Mucosa of descending colon (tissue), 3 donors: ENCODE data around the gene LIPG. TPM values are rescaled to one million over a fixed set of nuclear protein-coding genes. Genes with fewer than 3 reads are reported as not detected.

ENCODE experiments used
- ATAC-seq: fragments of 200-7000 bp; cut with Tn5 transposase; one replicate; pipeline ENCODE4 v1.9.1; 2020; ENCODE audit warnings: mild to moderate bottlenecking, moderate library complexity
- DNase-seq, 3 donors: peaks; one replicate each; pipeline ENCODE4 v3.0.0-alpha.2; 2020
- H3K36me3 ChIP-seq: fragments of 200-600 bp; one replicate; pipeline ENCODE4 v1.8.0; 2021; ENCODE audit warnings: low read depth, mild to moderate bottlenecking
- H3K4me1 ChIP-seq: fragments of 200-600 bp; one replicate; pipeline ENCODE4 v1.8.0; 2021; ENCODE audit warnings: low read depth, mild to moderate bottlenecking
- H3K4me3 ChIP-seq: fragments of 200-600 bp; one replicate; pipeline ENCODE4 v1.8.0; 2021; ENCODE audit warnings: mild to moderate bottlenecking
- H3K9me3 ChIP-seq: fragments of 200-600 bp; one replicate; pipeline ENCODE4 v1.8.0; 2021; ENCODE audit warnings: mild to moderate bottlenecking
- intact Hi-C, 2 donors: fragments of 100-400 bp; cut with DNase I in 1 of 2; cut with micrococcal nuclease in 1 of 2; formaldehyde crosslinking; loops; one replicate each; pipeline versions ENCODE4 v1.11.0 to v1.11.1; 2022; cut with DNase I, micrococcal nuclease
- total RNA-seq, 3 donors: library from RNA; stranded (reverse); fragmentation: NEBNext Ultra II Directional in 2 of 3; extraction: Animal tissue kit (Norgen Biotek cat#: 25700) in 2 of 3; gene quantifications; one replicate each; pipeline versions ENCODE4 v1.2.1 to v1.2.4, GENCODE V29; 2021 to 2023
- TF ChIP-seq, protein P1 (sequence below): fragments of 200-600 bp; IDR thresholded peaks from one replicate; pipeline ENCODE4 v1.8.0; 2022; ENCODE audit warnings: antibody characterized with exemption, mild to moderate bottlenecking
- donor health status: DM: no; HTN: no; CAD: no; lungs with moderate emphysema.
- donor health status: DM: no; HTN: no; CAD: no.
- donor health status: DM: no; HTN: yes; CAD: no.

The LIPG gene
- total RNA-seq, 3 donors from 2014 or later, result 13.3 to 42.0 (median 13.8) TPM

DNA sequence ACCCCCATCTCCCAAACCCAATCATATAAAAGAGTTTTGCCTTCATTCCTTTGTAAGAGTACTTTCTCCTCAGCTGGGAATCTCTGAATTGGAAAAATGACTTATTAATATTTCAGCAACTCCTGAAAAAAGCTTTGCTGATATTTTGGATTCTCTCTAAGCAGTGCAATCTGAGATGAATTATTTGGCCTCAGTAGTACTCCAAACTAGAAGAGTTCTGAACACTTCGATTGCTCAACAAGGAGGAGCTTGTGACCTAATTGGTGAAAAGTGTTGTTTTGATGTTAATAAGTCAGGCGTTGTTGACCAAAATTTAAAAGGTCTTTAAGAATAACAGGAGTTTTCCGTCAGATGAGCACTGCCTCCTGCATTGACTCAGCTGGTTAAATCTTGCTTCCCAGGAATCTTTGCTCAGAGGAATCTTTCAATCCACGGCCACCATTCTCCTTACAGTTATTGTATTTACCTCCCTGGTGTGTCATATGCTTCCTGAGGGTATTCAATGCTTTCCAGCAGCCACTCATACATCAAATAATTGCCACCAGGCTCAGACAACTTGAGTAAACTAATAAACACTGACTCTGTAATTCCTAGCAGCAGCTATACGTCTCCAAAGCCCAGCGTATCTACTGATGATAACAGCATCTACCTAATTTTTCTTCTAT is 24.5 kb upstream of the LIPG start:
- H3K9me3 ChIP-seq, result no peaks in the 10 kb centered on the region
- no peak for DNase-seq
- H3K4me3 ChIP-seq, result no peak overlapping the region
- H3K36me3 ChIP-seq, result no peaks in the 10 kb centered on the region
- H3K4me1 ChIP-seq, result no peaks in the 10 kb centered on the region
- intact Hi-C loops, result no loop called here
- TF ChIP-seq, protein P1, sequence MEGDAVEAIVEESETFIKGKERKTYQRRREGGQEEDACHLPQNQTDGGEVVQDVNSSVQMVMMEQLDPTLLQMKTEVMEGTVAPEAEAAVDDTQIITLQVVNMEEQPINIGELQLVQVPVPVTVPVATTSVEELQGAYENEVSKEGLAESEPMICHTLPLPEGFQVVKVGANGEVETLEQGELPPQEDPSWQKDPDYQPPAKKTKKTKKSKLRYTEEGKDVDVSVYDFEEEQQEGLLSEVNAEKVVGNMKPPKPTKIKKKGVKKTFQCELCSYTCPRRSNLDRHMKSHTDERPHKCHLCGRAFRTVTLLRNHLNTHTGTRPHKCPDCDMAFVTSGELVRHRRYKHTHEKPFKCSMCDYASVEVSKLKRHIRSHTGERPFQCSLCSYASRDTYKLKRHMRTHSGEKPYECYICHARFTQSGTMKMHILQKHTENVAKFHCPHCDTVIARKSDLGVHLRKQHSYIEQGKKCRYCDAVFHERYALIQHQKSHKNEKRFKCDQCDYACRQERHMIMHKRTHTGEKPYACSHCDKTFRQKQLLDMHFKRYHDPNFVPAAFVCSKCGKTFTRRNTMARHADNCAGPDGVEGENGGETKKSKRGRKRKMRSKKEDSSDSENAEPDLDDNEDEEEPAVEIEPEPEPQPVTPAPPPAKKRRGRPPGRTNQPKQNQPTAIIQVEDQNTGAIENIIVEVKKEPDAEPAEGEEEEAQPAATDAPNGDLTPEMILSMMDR, result no peak
- no peak for ATAC-seq

DNA sequence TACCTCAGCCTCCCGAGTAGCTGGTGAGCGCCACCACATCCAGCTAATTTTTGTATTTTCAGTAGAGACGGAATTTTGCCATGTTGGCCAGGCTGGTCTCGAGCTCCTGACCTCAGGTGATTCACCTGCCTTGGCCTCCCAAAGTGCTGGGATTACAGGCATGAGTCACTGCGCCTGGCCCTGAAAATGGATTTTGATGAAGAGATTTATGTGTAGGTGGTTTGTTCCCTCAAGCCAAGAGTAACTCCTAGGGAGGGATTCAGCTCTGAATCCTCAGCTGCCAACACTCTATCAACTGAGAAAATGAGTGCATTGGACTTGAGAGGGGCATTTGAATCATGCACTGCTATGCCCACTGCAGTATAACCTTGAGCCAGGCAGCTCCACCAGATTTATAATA is 17.5 kb upstream of the LIPG start:
- Histone ChIP-seq H3K36me3 (no peaks in the 10 kb centered on the region), H3K4me3 (no peak overlapping the region), H3K4me1 (no peaks in the 10 kb centered on the region), H3K9me3 (no peaks in the 10 kb centered on the region)
- intact Hi-C loops, result no loop called here
- TF ChIP-seq, protein P1, result no peak
- ATAC-seq, result no peak
- DNase-seq, result no peak

DNA sequence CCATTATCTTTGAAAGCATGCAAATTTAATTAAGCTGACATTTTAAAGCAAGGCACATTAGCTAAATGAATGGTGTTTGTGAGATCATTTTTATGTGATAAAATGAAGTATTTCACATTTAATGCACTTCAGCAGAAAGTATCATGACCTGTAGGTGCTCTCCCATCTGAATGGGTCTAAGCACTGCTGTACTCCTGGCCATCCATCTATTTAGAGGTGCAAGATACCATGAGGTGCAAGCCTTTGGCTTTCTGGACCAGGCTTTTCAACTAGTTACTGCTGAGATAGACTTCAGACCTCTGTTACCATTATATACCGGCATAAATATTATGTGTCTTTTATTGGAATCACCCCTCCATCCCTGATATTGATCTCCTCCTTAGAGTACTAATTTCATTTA is 15.6 kb upstream of the LIPG start:
- TF ChIP-seq, protein P1, result no peak
- Histone ChIP-seq H3K9me3 (no peaks in the 10 kb centered on the region), H3K36me3 (no peaks in the 10 kb centered on the region), H3K4me1 (no peaks in the 10 kb centered on the region), H3K4me3 (no peak overlapping the region)
- intact Hi-C loops, result no loop called here
- ATAC-seq (no peak), DNase-seq (no peak)

- Histone ChIP-seq H3K4me1 (no peaks in the 10 kb centered on the region), H3K36me3 (no peaks in the 10 kb centered on the region), H3K4me3 (no peak overlapping the region), H3K9me3 (no peaks in the 10 kb centered on the region)
- intact Hi-C loops, result no loop called here
- ATAC-seq (no peak), DNase-seq (no peak)
- TF ChIP-seq, protein P1, result no peak
Observed at GRCh38 chr18:49546719-49547273, 15.1 kb upstream of the LIPG start.

GRCh38 chr18:49547701-49548100 is 14.2 kb upstream of the LIPG start:
- ATAC-seq, result no peak
- intact Hi-C loops, result no loop called here
- DNase-seq, result no peak
- H3K36me3 ChIP-seq, result no peaks in the 10 kb centered on the region
- no peak overlapping the region for H3K4me3 ChIP-seq
- no peaks in the 10 kb centered on the region for H3K4me1 ChIP-seq
- no peaks in the 10 kb centered on the region for H3K9me3 ChIP-seq
- TF ChIP-seq, protein P1, result no peak
